Stimulated activated CD4-positive, alpha-beta T cell treated with anti-CD3 and anti-CD28 coated beads, Interleukin-12 subunit alpha, Interleukin-12 subunit beta, amount 100 ng/mL, for 4 hours (primary cell): ENCODE results near the gene TRAPPC13.
A peak's percentile ranks its signal among the peaks of the same experiment; 100 is the strongest.
"Not testable (repeated sequence)": the region's sequence is repeated elsewhere in the genome, so short reads cannot be mapped to it uniquely, and the experiment has no call there.

Source experiments
- DNase-seq: peaks from one replicate; pipeline ENCODE4 v3.0.0-alpha.2; 2020

Gene TRAPPC13

DNA sequence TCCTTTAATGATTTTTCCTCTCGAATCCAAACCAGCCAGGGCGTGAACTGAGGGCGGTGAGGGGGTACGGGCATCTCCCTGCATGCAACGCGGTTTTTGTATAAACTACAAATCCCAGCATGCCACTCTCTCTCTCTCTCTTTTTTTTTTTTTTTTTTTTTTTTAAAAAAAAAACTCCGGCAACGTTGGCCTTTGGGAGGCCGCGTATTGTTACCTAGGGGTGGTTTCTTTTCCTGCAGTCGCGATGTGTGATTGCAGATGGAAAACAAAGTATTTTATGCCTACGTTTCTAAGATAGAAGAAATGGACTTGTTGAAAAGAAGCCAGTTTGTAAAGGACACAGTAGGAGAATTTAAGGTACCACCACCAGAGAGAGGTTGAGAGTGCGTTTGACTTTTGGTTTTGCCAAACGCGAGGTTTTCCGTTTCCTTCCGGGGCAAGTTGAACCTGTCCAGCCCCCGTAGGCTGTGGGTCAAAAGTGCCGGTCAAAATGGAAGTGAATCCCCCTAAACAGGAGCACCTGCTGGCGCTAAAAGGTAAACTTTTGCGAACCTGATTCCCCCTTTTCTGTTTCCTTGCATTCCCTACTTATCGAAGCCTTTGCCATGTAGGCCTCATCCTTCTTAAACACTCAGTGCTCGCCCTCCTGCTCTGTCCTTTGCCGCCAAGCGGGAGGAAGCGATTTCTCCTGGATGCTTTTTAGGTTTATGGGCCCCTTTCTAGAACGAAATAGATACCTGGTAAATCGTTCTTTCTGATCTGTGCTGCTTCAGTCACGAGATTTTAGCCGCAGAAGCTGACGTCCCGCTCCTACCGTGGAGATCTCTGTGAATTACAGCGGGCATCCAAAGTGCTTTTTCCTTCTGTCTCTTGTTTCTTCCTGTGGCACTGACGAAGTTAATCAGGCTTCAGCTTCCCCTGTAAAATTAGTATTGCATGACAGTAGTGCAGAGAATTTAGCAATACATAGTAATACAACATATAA lies at the start of gene TRAPPC13, which contains the start of gene SHLD3:
Gene TRAPPC13 (plus strand): TSS at position 457 of the 985 bp plus-strand sequence. CDS start 34 bp downstream, at position 491.
Gene SHLD3 (plus strand): TSS at position 457 of the 985 bp plus-strand sequence. CDS start 4,561 bp downstream, outside the sequence.
- DNase-seq = peak; percentile 64

DNA sequence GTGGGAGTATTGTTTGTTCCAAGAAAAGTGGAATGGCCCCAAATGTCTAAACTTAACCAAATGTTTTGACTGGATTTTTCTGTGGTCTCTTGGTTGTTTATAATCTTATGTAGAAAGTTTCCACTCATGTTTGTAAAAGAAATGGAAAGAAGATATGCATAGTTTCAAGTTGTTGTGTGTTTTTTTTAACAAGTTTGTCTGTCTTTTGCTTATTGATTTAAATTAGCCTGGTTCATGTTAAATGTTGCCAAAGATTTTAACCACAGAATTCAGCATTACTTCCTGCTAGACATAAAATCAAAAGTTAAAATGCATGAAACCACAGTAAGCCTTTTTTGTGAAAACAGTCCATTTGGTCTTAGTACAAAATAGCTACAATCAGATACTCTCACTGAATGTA lies 47.7 kb upstream of the TRAPPC13 start:
- DNase-seq = no peak

- no peak for DNase-seq
Observed at GRCh38 chr5:65588694-65589093, 36.1 kb upstream of the TRAPPC13 start.

DNA sequence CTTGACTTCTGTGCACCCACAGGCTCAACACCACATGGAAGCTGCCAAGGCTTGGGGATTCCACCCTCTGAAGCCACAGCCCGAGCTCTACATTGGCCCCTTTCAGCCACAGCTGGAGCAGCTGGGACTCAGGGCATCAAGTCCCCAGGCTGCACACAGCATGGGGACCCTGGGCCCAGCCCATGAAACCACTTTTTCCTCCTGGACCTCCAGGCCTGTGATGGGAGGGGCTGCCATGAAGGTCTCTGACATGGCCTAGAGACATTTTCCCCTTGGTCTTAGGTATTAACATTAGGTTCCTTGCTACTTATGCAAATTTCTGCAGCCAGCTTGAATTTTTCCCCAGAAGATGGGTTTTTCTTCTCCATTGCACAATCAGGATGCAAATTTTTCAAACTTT lies 23.1 kb upstream of the TRAPPC13 start:
- not testable (repeated sequence) for DNase-seq

DNA sequence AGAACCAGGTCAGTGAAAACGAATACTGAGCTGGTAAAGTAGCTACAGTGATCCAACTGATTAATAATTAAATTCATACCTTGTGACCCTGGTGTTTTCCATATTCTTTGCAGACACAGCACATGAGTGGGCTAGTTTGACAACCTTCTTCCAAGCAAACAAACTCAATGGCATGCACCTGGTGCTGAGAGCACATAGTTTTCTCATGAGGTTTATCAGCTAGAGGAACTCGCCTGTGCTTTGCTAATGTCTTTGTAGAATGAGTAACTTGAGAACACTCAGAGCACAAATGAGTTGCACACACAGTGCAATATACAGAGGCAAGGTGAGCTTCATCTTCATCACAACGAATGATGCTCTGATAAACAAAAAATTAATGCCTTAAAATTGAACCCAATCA lies 13.3 kb upstream of the TRAPPC13 start:
- no peak for DNase-seq

DNA sequence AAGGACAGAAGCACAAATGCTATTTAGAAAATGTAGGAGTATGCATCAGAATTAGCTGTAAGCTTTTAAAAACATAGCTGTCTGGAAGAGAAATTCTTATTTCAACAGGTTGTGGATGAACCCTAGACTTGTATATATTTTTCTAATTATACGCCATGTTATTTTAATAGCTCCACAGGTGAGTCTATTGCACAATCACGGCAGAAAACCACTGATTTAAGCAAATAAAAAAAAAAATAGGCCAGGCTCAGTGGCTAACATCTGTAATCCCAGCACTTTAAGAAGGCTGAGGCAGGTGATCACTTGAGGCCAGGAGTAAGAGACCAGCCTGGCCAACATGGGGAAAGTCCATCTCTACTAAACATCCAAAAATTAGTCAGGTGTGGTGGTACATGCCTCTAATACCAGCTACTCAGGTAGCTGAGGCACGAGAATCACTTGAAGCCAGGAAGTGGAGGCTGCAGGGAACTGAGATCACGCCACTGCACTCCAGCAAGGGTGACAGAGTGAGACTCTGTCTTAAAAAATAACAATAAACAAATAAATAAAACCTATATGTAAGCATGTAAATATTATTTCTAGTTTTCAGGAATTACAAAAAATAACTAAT lies 12.4 kb upstream of the TRAPPC13 start:
- no peak for DNase-seq

DNA sequence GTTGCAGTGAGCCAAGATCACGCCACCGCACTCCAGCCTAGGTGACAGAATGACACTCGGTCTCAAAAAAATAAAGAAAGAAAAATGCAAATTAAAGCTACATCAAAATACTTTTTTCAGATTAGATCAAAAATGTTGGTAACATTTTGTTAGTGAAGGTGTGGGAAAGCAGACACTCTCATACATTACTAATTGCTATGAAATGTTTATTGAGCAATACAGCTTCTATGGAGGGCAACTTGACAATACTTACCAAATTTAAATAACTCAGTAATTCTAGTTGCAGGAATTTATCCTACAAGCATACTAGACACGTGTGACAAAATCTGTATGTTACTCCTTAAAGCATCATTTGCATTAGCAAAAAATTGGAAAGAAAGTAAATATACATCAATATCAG lies 4.8 kb upstream of the TRAPPC13 start:
- DNase-seq = no peak

DNA sequence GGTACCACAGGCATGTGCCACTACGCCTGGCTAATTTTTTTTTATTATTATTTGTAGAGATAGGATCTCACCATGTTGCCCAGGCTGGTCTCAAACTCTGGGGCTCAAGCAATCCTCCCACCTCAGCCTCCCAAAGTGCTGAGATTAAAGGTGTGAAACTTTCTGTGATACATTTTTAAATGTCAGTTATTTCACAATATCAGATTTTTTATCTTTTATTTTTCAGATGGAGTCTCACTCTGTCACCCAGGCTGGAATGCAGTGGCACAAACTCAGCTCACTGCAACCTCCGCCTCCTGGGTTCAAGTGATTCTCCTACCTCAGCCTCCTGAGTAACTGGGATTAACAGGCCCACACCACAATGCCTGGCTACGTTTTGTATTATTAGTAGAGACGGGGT lies 2.9 kb upstream of the TRAPPC13 start:
- DNase-seq = not testable (repeated sequence)

DNA sequence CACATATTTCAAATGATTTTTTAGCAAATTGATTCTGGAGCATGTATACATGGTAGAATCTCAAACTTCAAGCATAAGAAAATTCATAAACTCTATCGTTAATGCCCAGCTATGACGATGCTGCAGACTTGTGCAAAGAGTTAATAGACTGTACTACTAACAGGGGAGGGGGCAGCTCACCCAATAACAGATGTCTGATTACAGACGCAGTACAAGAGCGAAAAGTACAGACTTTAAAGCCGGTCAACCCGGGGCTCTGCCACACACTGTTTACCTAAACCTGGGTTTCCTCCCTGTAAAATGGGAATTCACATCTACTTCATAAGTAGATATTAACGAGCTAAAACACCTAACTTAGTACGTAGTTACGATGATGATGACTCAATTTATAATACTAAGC lies 1.3 kb upstream of the TRAPPC13 start:
- DNase-seq = no peak

GRCh38 chr5:65624025-65624570 lies 729 bp upstream of the TRAPPC13 start, which contains the start of gene TRIM23:
TRIM23 (minus strand) TSS chr5:65624333; CDS start chr5:65624274, 59 bp downstream.
- DNase-seq = peak; percentile 84

DNA sequence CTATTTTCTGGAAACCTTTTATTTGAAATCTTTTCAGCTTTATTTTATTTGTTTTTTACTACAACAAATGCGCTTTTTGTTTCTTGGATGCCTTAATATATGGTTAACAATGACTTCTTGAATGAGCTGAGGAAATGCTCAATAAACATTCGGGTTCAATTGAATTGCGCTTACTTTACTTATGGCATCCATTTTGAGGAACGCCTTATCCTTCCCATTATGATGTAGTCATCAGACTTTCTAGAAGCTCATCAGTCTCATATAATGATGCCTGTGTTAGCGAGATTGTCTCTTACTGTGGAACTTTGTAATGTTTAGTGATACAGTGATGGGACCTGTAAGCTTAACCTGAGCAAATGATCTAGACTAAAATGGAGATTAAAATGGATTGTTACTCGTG lies 916 bp downstream of the TRAPPC13 start:
- no peak for DNase-seq

GRCh38 chr5:65630981-65631380 lies 6.2 kb downstream of the TRAPPC13 start:
- no peak for DNase-seq

GRCh38 chr5:65640240-65640639 lies 15.4 kb downstream of the TRAPPC13 start:
- DNase-seq = no peak

DNA sequence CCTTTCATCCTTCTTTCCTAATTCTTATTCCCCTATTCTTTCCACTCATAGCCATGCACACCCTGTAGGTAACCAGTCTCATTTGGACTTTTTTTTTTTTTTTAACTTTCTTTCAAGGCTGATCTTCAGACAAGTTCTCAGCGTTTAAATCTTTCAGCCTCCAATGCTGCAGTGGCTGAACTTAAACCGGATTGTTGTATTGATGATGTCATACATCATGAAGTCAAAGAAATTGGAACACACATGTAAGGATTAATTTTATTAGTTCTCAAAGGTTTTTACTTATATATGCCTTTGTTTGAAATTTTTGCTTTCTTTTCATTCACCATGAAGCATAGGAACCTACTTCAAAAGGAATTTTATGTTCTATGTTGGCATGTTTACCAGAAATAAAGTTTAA lies 22.1 kb downstream of the TRAPPC13 start:
- DNase-seq = no peak

GRCh38 chr5:65647941-65648340 lies 23.1 kb downstream of the TRAPPC13 start:
- no peak for DNase-seq

DNA sequence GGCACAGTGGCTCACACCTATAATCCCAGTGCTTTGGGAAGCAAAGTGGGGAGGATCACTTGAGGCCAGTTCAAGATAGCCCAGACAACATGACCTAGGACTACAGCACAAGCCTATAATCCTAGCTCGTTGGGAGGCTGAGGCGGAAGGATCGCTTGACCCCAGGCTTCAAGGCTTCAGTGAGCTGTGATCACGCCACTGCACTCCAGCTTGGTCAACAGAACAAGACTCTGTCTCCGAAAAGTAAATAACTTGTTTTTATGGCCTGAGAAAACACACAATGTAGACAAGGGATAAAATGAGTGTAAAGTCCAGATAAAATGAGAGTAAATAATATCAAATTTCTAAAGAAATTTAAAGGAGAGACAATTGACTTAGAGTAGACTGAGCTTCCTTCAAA lies 26.3 kb downstream of the TRAPPC13 start:
- no peak for DNase-seq

GRCh38 chr5:65654713-65655112 lies 29.9 kb downstream of the TRAPPC13 start:
- no peak for DNase-seq

DNA sequence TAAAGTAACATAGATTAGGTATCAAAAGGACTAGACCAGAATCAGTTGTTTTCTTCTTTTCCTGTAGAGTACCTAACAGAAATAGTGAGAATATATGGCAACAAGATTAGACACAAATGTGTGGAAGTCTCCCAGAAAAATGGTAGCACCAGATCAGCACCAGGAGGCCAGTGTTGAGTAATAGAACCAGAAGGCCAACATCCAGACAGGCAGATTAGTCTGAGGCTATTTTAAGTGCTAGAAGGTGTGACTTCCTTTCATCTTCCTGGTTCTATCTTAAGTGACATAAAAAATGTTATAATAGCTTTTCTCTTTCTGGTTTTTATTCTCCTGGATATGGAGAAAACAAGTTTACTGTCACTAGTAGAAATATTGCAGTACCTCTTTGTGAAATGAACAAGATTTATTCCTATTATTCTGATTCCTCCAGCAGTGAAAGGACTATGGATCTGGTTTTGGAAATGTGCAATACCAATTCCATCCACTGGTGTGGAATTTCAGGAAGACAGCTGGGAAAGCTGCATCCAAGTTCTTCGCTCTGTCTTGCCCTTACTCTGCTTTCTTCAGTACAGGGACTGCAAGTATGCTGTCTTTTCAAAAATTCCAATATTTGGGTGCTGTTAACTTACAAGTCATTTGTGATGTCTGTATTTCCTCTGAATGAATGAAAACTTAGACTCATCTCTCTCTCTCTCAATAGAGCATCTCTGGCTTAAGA lies 39.1 kb downstream of the TRAPPC13 start:
- no peak for DNase-seq

DNA sequence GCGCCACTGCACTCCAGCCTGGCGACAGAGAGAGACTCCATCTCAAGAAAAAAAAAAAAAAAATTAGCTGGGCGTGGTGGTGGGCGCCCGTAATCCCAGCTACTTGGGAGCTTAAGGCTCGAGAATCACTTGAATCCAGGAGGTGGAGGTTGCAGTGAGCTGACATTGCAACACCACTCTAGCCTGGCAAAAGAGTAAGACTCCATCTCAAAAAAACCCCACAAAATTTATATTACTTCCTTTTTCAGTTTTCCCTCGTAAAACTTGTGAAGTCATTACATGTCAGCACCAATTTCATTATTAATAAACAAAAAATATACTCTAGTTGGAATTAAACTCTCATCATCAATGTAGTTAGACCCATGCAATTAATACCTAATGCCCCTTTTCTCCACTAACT lies 43.9 kb downstream of the TRAPPC13 start:
- no peak for DNase-seq

DNA sequence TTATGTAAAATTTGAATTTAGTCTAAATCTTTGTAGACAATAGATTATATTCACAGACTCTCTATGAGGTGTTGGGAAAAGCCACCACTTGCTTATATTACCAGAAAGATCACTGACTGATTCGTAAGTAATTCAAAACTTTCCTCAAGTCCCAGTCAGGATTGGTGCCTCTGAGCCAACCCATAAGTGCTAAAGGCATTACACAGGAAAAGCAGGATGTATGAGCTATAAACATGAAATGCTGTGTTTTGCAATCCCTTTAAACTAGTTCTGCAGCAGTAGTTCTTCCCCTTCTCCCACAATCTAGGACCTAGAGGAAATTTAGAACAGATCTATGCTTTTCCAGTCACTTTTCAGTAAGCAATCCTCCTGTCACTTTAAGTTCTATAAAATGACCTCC lies 48.0 kb downstream of the TRAPPC13 start:
- DNase-seq = no peak

GRCh38 chr5:65674749-65675148 lies 49.9 kb downstream of the TRAPPC13 start:
- no peak for DNase-seq

- DNase-seq = not testable (repeated sequence)
Observed at GRCh38 chr5:65676056-65676455, 51.2 kb downstream of the TRAPPC13 start.

GRCh38 chr5:65682148-65682547 lies 57.3 kb downstream of the TRAPPC13 start:
- DNase-seq = no peak
